ENCODE results near the gene FBH1.
"Not testable (repeated sequence)": the region's sequence is repeated elsewhere in the genome, so short reads cannot be mapped to it uniquely, and the experiment has no call there.

Gene FBH1

GRCh38 chr10:5904227-5904626 is 14.2 kb downstream of the FBH1 start:
- no peak for DNase-seq

GRCh38 chr10:5905854-5906507 is 15.9 kb downstream of the FBH1 start:
- DNase-seq, result no peak

- DNase-seq, result no peak
Measured at GRCh38 chr10:5906651-5907050, 16.6 kb downstream of the FBH1 start.

- not testable (repeated sequence) for DNase-seq
Measured at GRCh38 chr10:5908676-5909075, 18.6 kb downstream of the FBH1 start.

GRCh38 chr10:5910323-5911100 is 20.5 kb downstream of the FBH1 start:
- DNase-seq, result no peak

GRCh38 chr10:5911670-5912069 is 21.6 kb downstream of the FBH1 start:
- DNase-seq, result no peak

GRCh38 chr10:5913736-5914135 is 23.7 kb downstream of the FBH1 start:
- DNase-seq, result no peak

- no peak for DNase-seq
Measured at GRCh38 chr10:5915451-5915850, 25.4 kb downstream of the FBH1 start.

GRCh38 chr10:5917305-5917704 is 27.3 kb downstream of the FBH1 start:
- DNase-seq, result no peak

- DNase-seq, result no peak
Measured at GRCh38 chr10:5918763-5919162, 28.7 kb downstream of the FBH1 start.

GRCh38 chr10:5919568-5919967 is 29.5 kb downstream of the FBH1 start:
- DNase-seq, result no peak

GRCh38 chr10:5921746-5922145 is 31.7 kb downstream of the FBH1 start:
- DNase-seq, result no peak

- no peak for DNase-seq
Measured at GRCh38 chr10:5924889-5925288, 34.8 kb downstream of the FBH1 start.

- no peak for DNase-seq
Measured at GRCh38 chr10:5927306-5927705, 37.3 kb downstream of the FBH1 start.

GRCh38 chr10:5929442-5929841 is 39.4 kb downstream of the FBH1 start:
- DNase-seq, result no peak

GRCh38 chr10:5930272-5930671 is 40.2 kb downstream of the FBH1 start:
- DNase-seq, result no peak

- DNase-seq, result no peak
Measured at GRCh38 chr10:5932345-5932744, 42.3 kb downstream of the FBH1 start.

GRCh38 chr10:5933909-5934546 is 44.0 kb downstream of the FBH1 start:
- DNase-seq, result no peak

- no peak for DNase-seq
Measured at GRCh38 chr10:5935628-5936027, 45.6 kb downstream of the FBH1 start.

GRCh38 chr10:5937016-5937415 is 47.0 kb downstream of the FBH1 start:
- DNase-seq, result no peak

GRCh38 chr10:5938291-5938690 is 48.2 kb downstream of the FBH1 start:
- DNase-seq, result no peak

GRCh38 chr10:5940807-5941218 is 50.8 kb downstream of the FBH1 start:
- no peak for DNase-seq

- DNase-seq, result no peak
Measured at GRCh38 chr10:5941579-5941978, 51.5 kb downstream of the FBH1 start.

GRCh38 chr10:5942001-5942400 is 52.0 kb downstream of the FBH1 start:
- DNase-seq, result no peak

Data from activated CD4-positive, CD25-positive, alpha-beta regulatory T cell treated with anti-CD3 and anti-CD28 coated beads, Interleukin-2, amount 50 U/mL, for 72 hours (primary cell).